DND-41 (cell line): ENCODE measurements around the gene CLASRP.

ENCODE experiments used
- CTCF ChIP-seq: IDR thresholded peaks from 2 replicates; pipeline ENCODE4 v1.5.1; 2012; ENCODE audit warnings: borderline replicate concordance, low read length, moderate library complexity, mild to moderate bottlenecking; ENCODE audit not compliant: poor library complexity, severe bottlenecking; ENCODE audit errors: extremely low read depth
- EZH2 ChIP-seq: IDR thresholded peaks from 3 replicates; pipeline ENCODE4 v1.6.1; 2012; ENCODE audit warnings: borderline replicate concordance, low read depth, mild to moderate bottlenecking, moderate library complexity, low read length, inconsistent platforms; ENCODE audit not compliant: severe bottlenecking

GRCh38 chr19:45074744-45075300, 36.0 kb downstream of the CLASRP start:
- TF ChIP-seq CTCF: no peak
- no peak for TF ChIP-seq EZH2
